ENCODE data around the gene LUC7L3.

Gene LUC7L3

GRCh38 chr17:50685691-50686493, 33.5 kb upstream of the LUC7L3 start:
- no peak for DNase-seq (ENCODE audit: low read depth, low spot score)

DNA sequence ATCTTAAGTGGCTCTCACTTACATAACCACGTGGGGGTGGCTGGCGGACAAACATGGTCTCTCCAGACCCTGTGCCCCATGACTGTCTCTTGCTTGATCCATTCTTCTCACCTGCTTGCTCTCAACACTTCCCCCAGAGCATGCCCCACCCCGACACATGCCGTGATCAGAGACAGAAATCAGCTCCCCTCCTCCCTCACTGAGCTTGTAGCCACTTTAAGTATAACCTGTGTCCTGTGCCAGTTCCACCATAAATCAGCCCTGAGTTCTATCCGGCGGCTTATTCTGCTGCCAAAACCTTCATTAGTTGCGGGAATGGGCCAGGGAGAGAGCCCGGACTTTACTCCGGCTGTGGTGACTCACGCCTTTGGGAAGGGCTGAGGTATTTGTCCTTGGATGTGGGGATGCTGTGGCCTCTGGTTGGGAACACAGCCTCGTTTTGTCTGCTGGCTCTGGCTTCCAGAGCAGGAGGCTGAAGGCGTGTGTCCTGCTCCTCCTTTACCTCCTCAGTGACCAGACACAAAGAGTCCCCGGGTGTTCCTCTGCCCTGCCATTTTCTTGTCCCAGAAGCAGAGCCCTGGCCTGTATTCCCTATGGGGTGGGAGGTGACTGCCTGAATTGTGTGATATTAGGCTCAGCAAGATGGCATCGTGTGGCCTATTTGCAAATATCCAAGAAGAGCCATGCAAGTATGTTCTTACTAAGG, 32.8 kb upstream of the LUC7L3 start:
- DNase-seq (ENCODE audit: low read depth, low spot score), result no peak

DNA sequence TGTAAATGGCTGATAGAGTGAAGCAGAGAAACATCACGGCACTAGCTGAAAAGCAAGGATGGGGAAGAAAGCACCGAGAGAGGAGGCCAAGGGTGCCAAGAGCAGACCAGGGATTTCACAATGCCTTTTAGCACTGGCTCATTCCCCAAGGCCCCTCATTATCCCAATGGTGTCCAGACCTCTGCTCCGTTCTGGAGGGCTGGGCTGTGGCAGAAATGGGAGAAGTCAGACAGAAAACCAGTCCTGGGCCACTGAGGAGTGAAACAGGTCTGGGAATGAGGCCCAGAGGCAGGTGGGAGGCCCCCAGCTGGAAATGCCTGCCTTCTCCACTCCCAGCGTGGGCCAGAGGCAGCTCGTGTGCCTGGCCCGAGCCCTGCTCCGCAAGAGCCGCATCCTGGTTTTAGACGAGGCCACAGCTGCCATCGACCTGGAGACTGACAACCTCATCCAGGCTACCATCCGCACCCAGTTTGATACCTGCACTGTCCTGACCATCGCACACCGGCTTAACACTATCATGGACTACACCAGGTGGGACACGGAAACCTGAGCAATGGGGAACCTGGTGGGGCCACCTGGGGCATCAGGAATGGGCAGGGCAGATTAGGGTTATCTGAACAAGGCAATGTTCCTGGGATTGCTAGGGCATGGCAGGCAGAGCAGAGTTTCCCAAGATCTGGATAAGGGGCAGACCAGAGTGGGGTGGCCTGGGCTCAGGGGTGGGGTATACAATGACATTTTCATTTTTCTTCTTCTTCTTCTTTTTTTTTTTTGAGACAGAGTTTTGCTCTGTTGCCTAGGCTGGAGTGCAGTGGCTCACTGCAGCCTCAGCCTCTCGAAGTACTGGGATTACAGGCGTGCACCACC, 32.0 kb upstream of the LUC7L3 start:
- no peak for DNase-seq (ENCODE audit: low read depth, low spot score)

- DNase-seq (ENCODE audit: low read depth, low spot score), result no peak
Measured at GRCh38 chr17:50688245-50688644, 31.2 kb upstream of the LUC7L3 start.

GRCh38 chr17:50689251-50689650, 30.2 kb upstream of the LUC7L3 start:
- no peak for DNase-seq (ENCODE audit: low read depth, low spot score)

DNA sequence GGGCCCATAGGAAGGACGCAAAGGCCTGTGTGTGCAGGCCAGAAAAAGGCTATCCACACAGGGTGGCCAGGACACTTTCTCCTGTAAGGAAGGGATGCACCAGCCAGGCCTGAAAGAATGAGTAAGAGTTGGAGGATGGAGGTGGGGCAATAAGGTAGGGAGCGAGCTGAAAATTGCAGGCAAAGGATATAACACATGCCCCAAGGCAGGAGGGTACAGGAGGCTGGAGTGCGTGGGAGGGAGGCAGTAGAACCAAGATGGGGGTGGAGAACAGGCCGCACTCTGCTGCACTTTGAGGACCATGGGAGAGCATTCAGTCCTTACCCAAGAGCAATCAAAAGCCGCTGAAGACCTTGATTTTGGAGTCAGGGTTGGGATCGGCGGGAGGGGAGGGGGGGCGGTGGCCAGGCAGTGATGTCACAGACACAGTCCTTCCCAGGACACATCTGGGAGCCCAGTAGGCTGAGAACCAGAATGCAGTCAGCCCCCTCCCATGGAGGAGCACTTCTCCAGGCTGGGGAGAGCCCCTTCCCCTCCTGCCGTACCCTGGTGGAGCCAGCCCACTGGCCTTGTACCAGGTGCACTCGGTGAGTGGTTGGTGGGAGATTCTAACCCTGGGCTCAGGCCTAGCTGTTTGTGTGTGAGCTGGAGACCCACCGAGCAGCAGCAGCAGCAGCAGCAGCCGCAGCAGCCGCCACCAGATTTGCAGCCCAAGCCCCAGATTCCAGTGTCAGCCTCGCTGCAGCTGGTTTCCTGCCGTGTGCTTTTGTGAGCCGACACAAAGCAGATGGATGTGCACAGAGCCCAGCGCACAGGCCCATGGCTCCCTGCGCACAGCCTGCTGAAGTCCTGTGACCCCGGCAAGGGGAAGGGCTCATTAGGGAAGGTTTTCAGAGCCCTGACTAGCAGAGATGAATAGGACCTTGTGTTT, 29.2 kb upstream of the LUC7L3 start:
- DNase-seq (ENCODE audit: low read depth, low spot score), result no peak

GRCh38 chr17:50690887-50691549, 28.4 kb upstream of the LUC7L3 start:
- DNase-seq (ENCODE audit: low read depth, low spot score), result no peak

DNA sequence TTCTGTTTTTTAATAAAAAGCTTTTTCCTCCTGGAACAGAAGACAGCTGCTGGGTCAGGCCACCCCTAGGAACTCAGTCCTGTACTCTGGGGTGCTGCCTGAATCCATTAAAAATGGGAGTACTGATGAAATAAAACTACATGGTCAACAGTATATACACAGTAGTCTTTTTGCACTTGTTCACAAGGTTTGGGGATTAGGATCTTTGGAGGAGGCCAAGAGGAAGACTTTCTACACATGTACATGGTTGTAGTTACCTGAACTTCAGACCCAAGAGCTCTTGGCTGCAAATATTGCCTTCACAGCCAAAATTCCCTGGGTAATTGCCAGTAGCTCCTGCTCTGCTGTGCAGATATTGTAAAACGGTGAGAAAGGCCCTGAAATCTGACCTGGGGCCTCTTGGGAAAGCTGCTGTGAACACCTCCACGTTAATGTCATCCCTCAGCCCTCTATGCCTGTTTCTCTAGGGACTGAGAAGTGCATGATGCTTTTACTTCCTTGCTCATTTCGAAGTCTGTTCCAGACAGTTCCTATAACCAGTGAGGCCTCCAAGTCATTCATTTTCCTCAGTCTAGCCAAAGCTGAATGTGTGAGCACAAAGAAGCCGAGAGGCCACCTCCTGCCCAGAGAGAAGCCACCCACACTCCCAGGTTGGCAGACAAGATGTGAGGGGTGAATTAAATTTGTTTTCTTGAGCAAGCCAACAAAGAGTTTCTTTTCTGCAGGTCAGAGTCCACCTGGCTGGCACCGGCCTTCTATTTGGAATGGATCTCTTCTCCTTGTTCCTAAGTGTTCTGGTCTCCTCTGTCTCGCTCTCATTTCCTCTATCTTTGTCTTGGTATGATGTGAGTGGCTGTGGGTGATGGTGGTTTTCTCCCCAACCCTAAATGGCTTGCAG, 27.6 kb upstream of the LUC7L3 start:
- DNase-seq (ENCODE audit: low read depth, low spot score), result no peak

GRCh38 chr17:50692448-50693035, 26.9 kb upstream of the LUC7L3 start:
- no peak for DNase-seq (ENCODE audit: low read depth, low spot score)

GRCh38 chr17:50693036-50693682, 26.2 kb upstream of the LUC7L3 start:
- DNase-seq (ENCODE audit: low read depth, low spot score), result no peak

DNA sequence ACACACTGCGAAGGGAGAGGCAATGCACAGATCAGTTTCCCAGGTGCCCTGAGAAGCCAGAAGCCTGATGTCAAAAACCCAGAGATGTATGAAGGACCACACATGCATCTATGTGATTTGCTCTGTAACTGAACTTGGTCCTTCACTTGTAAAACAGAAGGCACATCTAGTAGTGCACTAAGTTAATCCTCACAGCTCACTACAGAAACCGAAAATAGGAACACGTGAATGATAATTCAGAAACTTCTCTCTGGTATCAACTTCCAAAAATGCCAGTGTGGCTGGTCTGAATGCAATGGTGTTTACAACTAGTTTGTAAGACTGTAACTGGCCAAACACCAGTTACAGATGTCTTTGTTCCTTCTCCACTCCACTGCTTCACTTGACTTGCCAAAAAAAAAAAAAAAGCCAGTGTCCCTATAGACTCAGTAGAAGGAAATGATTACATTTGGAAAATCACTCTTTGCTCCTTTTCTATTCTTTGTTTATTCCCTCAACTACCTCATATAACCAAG, 23.0 kb upstream of the LUC7L3 start:
- DNase-seq (ENCODE audit: low read depth, low spot score), result no peak

GRCh38 chr17:50697062-50697461, 22.3 kb upstream of the LUC7L3 start:
- DNase-seq (ENCODE audit: low read depth, low spot score), result no peak

- DNase-seq (ENCODE audit: low read depth, low spot score), result no peak
Measured at GRCh38 chr17:50697663-50698272, 21.6 kb upstream of the LUC7L3 start.

- DNase-seq (ENCODE audit: low read depth, low spot score), result no peak
Measured at GRCh38 chr17:50699410-50699809, 20.0 kb upstream of the LUC7L3 start.

GRCh38 chr17:50703162-50703561, 16.2 kb upstream of the LUC7L3 start:
- no peak for DNase-seq (ENCODE audit: low read depth, low spot score)

GRCh38 chr17:50707289-50708049, 11.9 kb upstream of the LUC7L3 start, which contains the start of gene ANKRD40:
TSS of gene ANKRD40 (minus strand) at chr17:50707914. CDS start at chr17:50707654, 260 bp downstream.
- DNase-seq (ENCODE audit: low read depth, low spot score), result peak; percentile 83

Data from activated CD4-positive, CD25-positive, alpha-beta regulatory T cell treated with anti-CD3 and anti-CD28 coated beads, Interleukin-2, amount 50 U/mL, for 16 hours (primary cell).